Immature natural killer cell (primary cell): ENCODE data around the gene TXNRD2. TPM values are rescaled to one million over a fixed set of nuclear protein-coding genes. Genes with fewer than 3 reads are reported as not detected.

Source experiments
- DNase-seq, 3 donors: peaks; one replicate each; pipeline ENCODE4 v3.0.0; 2022; ENCODE audit warnings: mixed read lengths in 1 of 3
- H3K27ac Mint-ChIP-seq, 6 donors: one replicate each; pipeline ENCODE4 v1.8.0; 2020; ENCODE audit warnings: mixed read lengths in 6 of 6, mild to moderate bottlenecking in 5 of 6, inconsistent platforms in 4 of 6, moderate library complexity in 3 of 6
- H3K27me3 Mint-ChIP-seq, 3 donors: one replicate each; pipeline ENCODE4 v1.8.0; 2020 to 2021; ENCODE audit warnings: low read depth in 3 of 3, mild to moderate bottlenecking in 3 of 3, mixed read lengths in 3 of 3, moderate library complexity in 3 of 3, inconsistent platforms in 1 of 3
- H3K36me3 Mint-ChIP-seq, 3 donors: one replicate each; pipeline ENCODE4 v1.8.0; 2020; ENCODE audit warnings: mixed read lengths in 3 of 3, inconsistent platforms in 2 of 3, mild to moderate bottlenecking in 2 of 3
- H3K4me1 Mint-ChIP-seq, 2 donors: one replicate each; pipeline ENCODE4 v1.8.0; 2020; ENCODE audit warnings: inconsistent platforms in 2 of 2, mild to moderate bottlenecking in 2 of 2, mixed read lengths in 2 of 2, moderate library complexity in 1 of 2
- H3K4me3 Mint-ChIP-seq, 5 donors: one replicate each; pipeline ENCODE4 v1.8.0; 2020; ENCODE audit warnings: mild to moderate bottlenecking in 5 of 5, mixed read lengths in 5 of 5, inconsistent platforms in 3 of 5, moderate library complexity in 3 of 5
- H3K9me3 Mint-ChIP-seq, 6 donors: one replicate each; pipeline ENCODE4 v1.8.0; 2020; ENCODE audit warnings: mild to moderate bottlenecking in 6 of 6, mixed read lengths in 6 of 6, inconsistent platforms in 4 of 6, moderate library complexity in 3 of 6
- polyA plus RNA-seq, 3 donors: library from polyadenylated mRNA; unstranded; fragments of 300-500 nt; fragmentation: Illumina TruSeq; gene quantifications; one replicate each; pipeline ENCODE4 v1.2.3, GENCODE V29; 2021

TXNRD2 gene
- polyA plus RNA-seq, result 10 to 100 TPM; 11.0 to 17.1 (median 15.5) TPM

- Mint-ChIP-seq H3K4me3 (peak within 1 kb of the TSS; percentile 90 to 95 (median 94)), H3K27me3 (peaks cover 0 to 2% (median 0%) of the 10 kb centered on the region in 3 donors), H3K9me3 (peaks cover 2 to 6% (median 3%) of the 10 kb centered on the region in 6 donors), H3K36me3 (peaks cover 7 to 18% (median 9%) of the 10 kb centered on the region in 3 donors), H3K4me1 (peaks cover 35 to 39% of the 10 kb centered on the region in 2 donors), H3K27ac (peak within 1 kb of the TSS; percentile 82 to 95 (median 90))
- peak; percentile 72 to 76 (median 75) for DNase-seq
Observed at GRCh38 chr22:19941365-19942082, at the start of gene TXNRD2, which contains the start of gene COMT. TXNRD2 (minus strand) TSS chr22:19941818; CDS start chr22:19941803, 15 bp downstream. COMT (plus strand) TSS chr22:19941772; CDS start chr22:19962527, 20,755 bp downstream.

- Mint-ChIP-seq H3K4me1 (peaks cover 2% of the 10 kb centered on the region in 2 donors), H3K4me3 (no peak overlapping the region), H3K9me3 (no peaks in the 10 kb centered on the region), H3K27me3 (peaks cover 0 to 3% (median 1%) of the 10 kb centered on the region in 3 donors), H3K27ac (no peak overlapping the region), H3K36me3 (no peaks in the 10 kb centered on the region)
- DNase-seq, result no peak
Observed at GRCh38 chr22:19991395-19991644, 49.7 kb upstream of the TXNRD2 start.

GRCh38 chr22:19990609-19991394, 49.2 kb upstream of the TXNRD2 start:
- no peak for DNase-seq
- Mint-ChIP-seq H3K4me3 (no peak overlapping the region), H3K4me1 (peaks cover 5 to 7% of the 10 kb centered on the region in 2 donors), H3K27me3 (peaks cover 0 to 5% (median 1%) of the 10 kb centered on the region in 3 donors), H3K36me3 (no peaks in the 10 kb centered on the region), H3K9me3 (no peaks in the 10 kb centered on the region), H3K27ac (no peak overlapping the region)

- Mint-ChIP-seq H3K4me1 (peaks cover 12 to 13% of the 10 kb centered on the region in 2 donors), H3K9me3 (no peaks in the 10 kb centered on the region), H3K4me3 (no peak overlapping the region)
Observed at GRCh38 chr22:19990188-19990587, 48.6 kb upstream of the TXNRD2 start.

GRCh38 chr22:19989725-19990067, 48.1 kb upstream of the TXNRD2 start:
- Mint-ChIP-seq H3K4me3 (peak overlapping the region in 2 of 5 donors; percentile 39 to 40), H3K36me3 (no peaks in the 10 kb centered on the region)

More at GRCh38 chr22:19990188-19990587, 48.6 kb upstream of the TXNRD2 start:
- H3K36me3 Mint-ChIP-seq, result no peaks in the 10 kb centered on the region
- no peak overlapping the region for H3K27ac Mint-ChIP-seq
- H3K27me3 Mint-ChIP-seq, result peaks cover 0 to 5% (median 1%) of the 10 kb centered on the region in 3 donors
- DNase-seq, result no peak

DNA sequence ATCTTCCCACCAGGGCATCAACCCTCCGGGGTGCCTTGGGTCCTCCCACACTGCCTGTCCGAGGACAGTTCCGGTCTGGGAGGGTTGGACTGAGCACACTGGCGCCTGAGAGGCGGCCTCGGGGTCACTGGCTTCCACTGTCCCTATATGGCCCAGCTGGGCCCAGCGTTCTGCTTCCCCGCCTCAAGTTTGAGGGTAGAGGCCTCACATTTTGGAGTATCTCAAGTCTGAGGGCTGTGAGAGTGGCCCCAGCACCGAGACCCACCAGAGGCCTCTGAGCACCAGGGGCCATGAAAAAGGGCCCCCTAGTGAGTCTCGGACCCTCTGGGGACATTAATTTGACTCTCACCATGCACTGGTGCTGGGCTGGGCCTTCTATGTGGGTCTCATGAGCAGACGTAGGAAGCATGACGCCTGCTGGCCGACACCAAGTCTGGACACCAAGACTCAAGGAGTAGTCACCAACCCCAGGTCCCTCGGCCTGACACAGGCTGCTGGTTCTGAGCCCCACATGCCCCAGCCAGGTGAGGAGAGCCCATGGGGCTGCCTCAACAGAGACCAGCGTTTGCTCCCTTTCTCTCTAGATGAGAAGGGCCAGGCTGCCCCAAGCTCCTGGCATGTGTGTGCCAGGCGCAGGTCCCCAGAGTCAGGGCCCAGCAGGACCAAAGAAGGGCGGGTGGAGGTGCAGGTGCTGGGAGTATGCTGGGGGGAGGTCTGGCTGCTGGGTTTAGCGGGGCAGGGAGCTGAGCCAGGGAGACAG, 47.5 kb upstream of the TXNRD2 start:
- H3K36me3 Mint-ChIP-seq, result no peaks in the 10 kb centered on the region

More at GRCh38 chr22:19989725-19990067, 48.1 kb upstream of the TXNRD2 start:
- peak overlapping the region in 2 of 6 donors; percentile 40 to 51 for H3K27ac Mint-ChIP-seq
- H3K27me3 Mint-ChIP-seq, result peaks cover 0 to 5% (median 1%) of the 10 kb centered on the region in 3 donors
- peaks cover 15% of the 10 kb centered on the region in 2 donors for H3K4me1 Mint-ChIP-seq
- no peaks in the 10 kb centered on the region for H3K9me3 Mint-ChIP-seq
- no peak for DNase-seq

DNA sequence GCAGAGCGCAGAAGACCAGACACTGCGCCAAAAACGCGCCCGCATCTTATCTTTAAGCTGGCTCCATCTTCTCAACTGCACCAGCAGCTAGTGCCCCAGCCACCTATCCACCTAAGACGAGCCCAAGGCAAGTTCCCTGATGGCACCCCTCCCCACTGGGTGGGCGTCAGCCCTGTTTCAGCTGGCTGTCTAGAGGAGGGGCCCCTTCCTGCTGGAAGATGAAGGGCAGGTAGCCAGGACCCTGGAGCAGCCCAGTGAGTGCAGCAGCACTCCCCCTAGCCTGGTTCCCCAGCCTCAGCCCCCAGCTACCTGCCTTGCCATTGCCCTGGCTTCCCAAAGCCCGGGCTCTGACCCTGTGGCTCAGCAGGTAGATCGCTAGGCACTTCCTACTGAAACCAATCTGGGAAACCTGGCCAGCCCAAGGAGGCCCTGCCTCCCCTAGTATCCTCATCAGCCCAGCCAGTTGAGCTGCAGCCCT, 46.8 kb upstream of the TXNRD2 start:
- Mint-ChIP-seq H3K4me3 (peak overlapping the region; percentile 46 to 67 (median 57)), H3K4me1 (peaks cover 15 to 18% of the 10 kb centered on the region in 2 donors), H3K36me3 (no peaks in the 10 kb centered on the region), H3K27ac (no peak overlapping the region), H3K9me3 (no peaks in the 10 kb centered on the region), H3K27me3 (peaks cover 0 to 5% (median 1%) of the 10 kb centered on the region in 3 donors)
- DNase-seq, result no peak

More for the DNA sequence above, 47.5 kb upstream of the TXNRD2 start:
- DNase-seq, result no peak
- Mint-ChIP-seq H3K9me3 (no peaks in the 10 kb centered on the region), H3K4me1 (peaks cover 15% of the 10 kb centered on the region in 2 donors), H3K27me3 (peaks cover 0 to 5% (median 1%) of the 10 kb centered on the region in 3 donors), H3K27ac (peak overlapping the region in 2 of 6 donors; percentile 40 to 51), H3K4me3 (peak overlapping the region in 1 of 5 donors; percentile 6)

GRCh38 chr22:19987394-19988306, 46.0 kb upstream of the TXNRD2 start:
- H3K4me1 Mint-ChIP-seq, result peaks cover 15 to 19% of the 10 kb centered on the region in 2 donors
- peaks cover 0 to 5% (median 1%) of the 10 kb centered on the region in 3 donors for H3K27me3 Mint-ChIP-seq
- H3K36me3 Mint-ChIP-seq, result no peaks in the 10 kb centered on the region
- peak overlapping the region in 1 of 6 donors; percentile 35 for H3K27ac Mint-ChIP-seq
- peak overlapping the region; percentile 46 to 68 (median 60) for H3K4me3 Mint-ChIP-seq
- no peaks in the 10 kb centered on the region for H3K9me3 Mint-ChIP-seq
- no peak for DNase-seq

- peak overlapping the region; percentile 74 to 86 (median 82) for H3K4me3 Mint-ChIP-seq
- H3K36me3 Mint-ChIP-seq, result no peaks in the 10 kb centered on the region
- H3K9me3 Mint-ChIP-seq, result no peaks in the 10 kb centered on the region
- H3K4me1 Mint-ChIP-seq, result peaks cover 15 to 23% of the 10 kb centered on the region in 2 donors
- H3K27ac Mint-ChIP-seq, result peak overlapping the region in 3 of 6 donors; percentile 11 to 40 (median 35)
- peak; percentile 72 to 78 (median 76) for DNase-seq
- peaks cover 0 to 5% (median 1%) of the 10 kb centered on the region in 3 donors for H3K27me3 Mint-ChIP-seq
Observed at GRCh38 chr22:19986410-19987341, 45.1 kb upstream of the TXNRD2 start.

DNA sequence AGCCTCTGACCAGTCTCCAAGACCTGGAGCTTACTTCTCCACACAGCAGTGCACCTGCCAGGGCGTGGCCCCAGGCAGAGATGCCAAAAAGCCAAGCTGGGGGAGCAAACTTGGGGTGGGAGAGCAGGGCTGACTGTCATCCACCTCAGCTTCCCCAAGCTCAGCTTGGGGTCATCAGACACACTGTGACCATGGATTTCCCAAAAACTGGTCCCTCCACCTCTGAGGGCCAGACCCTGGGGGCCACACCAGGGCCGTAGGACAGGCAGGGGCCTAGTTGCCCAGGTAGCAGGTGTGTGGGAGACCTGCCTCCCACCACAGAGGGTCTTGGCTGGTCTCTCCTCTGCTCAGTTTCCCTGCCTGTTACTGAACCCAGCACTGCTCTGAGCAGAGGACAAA, 44.4 kb upstream of the TXNRD2 start:
- no peak for DNase-seq
- Mint-ChIP-seq H3K4me1 (peaks cover 15 to 23% of the 10 kb centered on the region in 2 donors), H3K4me3 (peak overlapping the region; percentile 74 to 86 (median 82)), H3K36me3 (no peaks in the 10 kb centered on the region), H3K9me3 (no peaks in the 10 kb centered on the region), H3K27ac (peak overlapping the region in 1 of 6 donors; percentile 35), H3K27me3 (peaks cover 0 to 5% (median 1%) of the 10 kb centered on the region in 3 donors)

DNA sequence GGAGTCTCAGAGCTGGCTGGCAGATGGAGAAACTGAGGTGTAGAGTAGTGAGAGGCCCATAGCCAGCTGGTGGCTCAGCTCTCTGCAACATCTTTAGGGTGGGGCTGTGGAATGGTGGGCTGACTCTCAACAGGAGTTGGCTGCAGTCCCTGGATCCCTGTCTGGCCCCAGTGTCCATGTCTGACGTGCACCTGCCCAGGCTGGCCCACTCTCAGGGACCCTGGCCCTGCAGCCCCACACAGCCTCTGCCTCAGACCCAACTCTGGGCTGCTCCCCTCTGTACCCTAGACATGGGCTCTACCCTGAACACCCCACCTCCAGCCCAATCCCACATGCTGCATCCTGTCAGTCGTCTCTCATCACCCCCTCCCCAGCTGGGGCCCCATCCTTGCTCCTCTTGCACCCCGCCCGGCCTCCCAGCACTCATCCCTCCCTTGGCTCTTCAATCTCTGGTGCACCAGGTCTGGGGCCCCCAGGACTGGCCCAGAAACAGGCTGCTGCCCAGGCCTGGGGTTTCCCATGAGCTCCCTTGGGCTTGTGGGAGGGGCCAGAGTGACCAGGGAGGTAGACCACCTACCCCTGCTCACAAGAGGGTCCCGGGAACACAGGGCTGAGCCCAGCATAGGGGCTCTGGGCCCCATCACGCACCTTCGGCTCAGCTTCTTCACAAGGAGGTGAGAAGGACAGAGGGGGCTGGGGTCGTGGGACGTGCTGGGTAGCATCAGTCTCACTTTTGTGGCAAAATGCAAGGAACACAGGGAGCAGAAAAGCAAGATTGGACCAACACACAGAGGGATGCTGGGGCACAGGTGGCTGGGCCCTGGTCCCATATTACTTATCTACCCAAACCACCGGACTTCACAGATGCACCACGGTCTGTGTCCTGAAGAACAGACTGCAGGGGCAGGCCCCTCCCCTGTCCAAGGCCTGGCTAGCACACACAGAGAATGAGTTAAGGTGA, 43.5 kb upstream of the TXNRD2 start:
- no peak for DNase-seq
- Mint-ChIP-seq H3K4me1 (peaks cover 15 to 23% of the 10 kb centered on the region in 2 donors), H3K4me3 (peak overlapping the region; percentile 46 to 83 (median 69)), H3K36me3 (no peaks in the 10 kb centered on the region), H3K9me3 (no peaks in the 10 kb centered on the region), H3K27me3 (peaks cover 0 to 3% (median 3%) of the 10 kb centered on the region in 3 donors), H3K27ac (peak overlapping the region in 2 of 6 donors; percentile 36 to 37)
